Measurements from ENCODE around the gene APEX1.
"Not testable (repeated sequence)": the region's sequence is repeated elsewhere in the genome, so short reads cannot be mapped to it uniquely, and the experiment has no call there.

DNA sequence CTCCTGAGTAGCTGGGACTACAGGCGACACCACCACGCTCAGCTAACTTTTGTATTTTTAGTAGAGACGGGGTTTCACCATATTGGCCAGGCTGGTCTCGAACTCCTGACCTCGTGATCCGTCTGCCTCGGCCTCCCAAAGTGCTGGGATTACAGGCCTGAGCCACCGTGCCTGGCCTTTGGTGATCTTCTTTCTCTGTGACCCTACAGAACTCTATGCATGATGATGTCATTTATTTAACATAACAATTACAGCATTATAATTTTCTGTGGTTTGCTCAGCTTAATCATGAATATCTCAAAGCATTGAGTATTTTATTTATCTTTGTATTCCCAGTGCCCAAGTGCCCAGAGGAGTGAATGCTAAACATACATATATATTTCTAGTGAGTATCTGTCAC lies 2.2 kb upstream of the APEX1 start:
- TF ChIP-seq, protein P1, sequence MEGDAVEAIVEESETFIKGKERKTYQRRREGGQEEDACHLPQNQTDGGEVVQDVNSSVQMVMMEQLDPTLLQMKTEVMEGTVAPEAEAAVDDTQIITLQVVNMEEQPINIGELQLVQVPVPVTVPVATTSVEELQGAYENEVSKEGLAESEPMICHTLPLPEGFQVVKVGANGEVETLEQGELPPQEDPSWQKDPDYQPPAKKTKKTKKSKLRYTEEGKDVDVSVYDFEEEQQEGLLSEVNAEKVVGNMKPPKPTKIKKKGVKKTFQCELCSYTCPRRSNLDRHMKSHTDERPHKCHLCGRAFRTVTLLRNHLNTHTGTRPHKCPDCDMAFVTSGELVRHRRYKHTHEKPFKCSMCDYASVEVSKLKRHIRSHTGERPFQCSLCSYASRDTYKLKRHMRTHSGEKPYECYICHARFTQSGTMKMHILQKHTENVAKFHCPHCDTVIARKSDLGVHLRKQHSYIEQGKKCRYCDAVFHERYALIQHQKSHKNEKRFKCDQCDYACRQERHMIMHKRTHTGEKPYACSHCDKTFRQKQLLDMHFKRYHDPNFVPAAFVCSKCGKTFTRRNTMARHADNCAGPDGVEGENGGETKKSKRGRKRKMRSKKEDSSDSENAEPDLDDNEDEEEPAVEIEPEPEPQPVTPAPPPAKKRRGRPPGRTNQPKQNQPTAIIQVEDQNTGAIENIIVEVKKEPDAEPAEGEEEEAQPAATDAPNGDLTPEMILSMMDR (IDR thresholded peaks at IDR 0.05): not testable (repeated sequence)
- TF ChIP-seq POLR2A (IDR thresholded peaks at IDR 0.05): not testable (repeated sequence)
